ENCODE measurements around the gene ZCCHC10. TPM values are rescaled to one million over a fixed set of nuclear protein-coding genes. Genes with fewer than 3 reads are reported as not detected.
"Not testable (repeated sequence)": the region's sequence is repeated elsewhere in the genome, so short reads cannot be mapped to it uniquely, and the experiment has no call there.

The ZCCHC10 gene
- total RNA-seq, 2 donors from 2014 or later = 24.2 to 31.9 TPM

- Histone ChIP-seq H3K36me3 (no peaks in the 10 kb centered on the region), H3K9me3 (no peaks in the 10 kb centered on the region), H3K27me3 (no peaks in the 10 kb centered on the region), H3K9ac (ENCODE audit: low read depth in 2 of 2, low read length in 2 of 2) (no peak overlapping the region), H3K4me3 (no peak overlapping the region), H3K27ac (no peak overlapping the region), H3K4me1 (no peaks in the 10 kb centered on the region)
- no peak for DNase-seq
- intact Hi-C loops (cut with DNase I) = no loop called here
- no peak for TF ChIP-seq CTCF (IDR thresholded peaks at IDR 0.05)
These were observed 46.4 kb downstream of the ZCCHC10 start for GRCh38 chr5:132979976-132980375.

GRCh38 chr5:132979367-132979940 lies 46.9 kb downstream of the ZCCHC10 start:
- Histone ChIP-seq H3K4me1 (no peaks in the 10 kb centered on the region), H3K9ac (ENCODE audit: low read depth in 2 of 2, low read length in 2 of 2) (no peak overlapping the region), H3K36me3 (no peaks in the 10 kb centered on the region), H3K27me3 (no peaks in the 10 kb centered on the region), H3K27ac (no peak overlapping the region), H3K4me3 (no peak overlapping the region), H3K9me3 (no peaks in the 10 kb centered on the region)
- no peak for DNase-seq
- intact Hi-C loops (cut with DNase I) = no loop called here
- TF ChIP-seq CTCF (IDR thresholded peaks at IDR 0.05) = no peak

- TF ChIP-seq CTCF (IDR thresholded peaks at IDR 0.05) = no peak
- intact Hi-C loops (cut with DNase I) = no loop called here
- no peak for DNase-seq
- H3K9ac ChIP-seq (ENCODE audit: low read depth in 2 of 2, low read length in 2 of 2) = no peak overlapping the region
- H3K4me1 ChIP-seq = no peaks in the 10 kb centered on the region
- no peak overlapping the region for H3K4me3 ChIP-seq
- H3K27ac ChIP-seq = no peak overlapping the region
- no peaks in the 10 kb centered on the region for H3K36me3 ChIP-seq
- no peaks in the 10 kb centered on the region for H3K9me3 ChIP-seq
- H3K27me3 ChIP-seq = no peaks in the 10 kb centered on the region
These were observed 49.5 kb downstream of the ZCCHC10 start for GRCh38 chr5:132976852-132977251.

- H3K27me3 ChIP-seq; H3K27ac ChIP-seq; DNase-seq; H3K36me3 ChIP-seq; H3K4me1 ChIP-seq; H3K9ac ChIP-seq (ENCODE audit: low read depth in 2 of 2, low read length in 2 of 2); H3K9me3 ChIP-seq; intact Hi-C loops (cut with DNase I); H3K4me3 ChIP-seq: not testable (repeated sequence)
These were observed 53.9 kb downstream of the ZCCHC10 start for GRCh38 chr5:132972436-132972828.

- H3K4me3 ChIP-seq = no peak overlapping the region
- no peaks in the 10 kb centered on the region for H3K9me3 ChIP-seq
- TF ChIP-seq CTCF (IDR thresholded peaks at IDR 0.05) = no peak
- no peaks in the 10 kb centered on the region for H3K27me3 ChIP-seq
- H3K4me1 ChIP-seq = no peaks in the 10 kb centered on the region
- no peaks in the 10 kb centered on the region for H3K36me3 ChIP-seq
- DNase-seq = no peak
- intact Hi-C loops (cut with DNase I) = no loop called here
- H3K9ac ChIP-seq (ENCODE audit: low read depth in 2 of 2, low read length in 2 of 2) = no peak overlapping the region
- no peak overlapping the region for H3K27ac ChIP-seq
These were observed 54.6 kb downstream of the ZCCHC10 start for GRCh38 chr5:132971483-132972435.

GRCh38 chr5:132965120-132965519 lies 61.2 kb downstream of the ZCCHC10 start:
- Histone ChIP-seq H3K9ac (ENCODE audit: low read depth in 2 of 2, low read length in 2 of 2) (no peak overlapping the region), H3K36me3 (no peaks in the 10 kb centered on the region), H3K27me3 (no peaks in the 10 kb centered on the region), H3K4me1 (no peaks in the 10 kb centered on the region), H3K9me3 (no peaks in the 10 kb centered on the region), H3K27ac (no peak overlapping the region), H3K4me3 (no peak overlapping the region)
- no peak for TF ChIP-seq CTCF (IDR thresholded peaks at IDR 0.05)
- DNase-seq = no peak
- intact Hi-C loops (cut with DNase I) = no loop called here

Measured in colonic mucosa (tissue), 4 donors.